LHCN-M2 (cell line): Measurements from ENCODE around the gene HS3ST3B1. TPM values are rescaled to one million over a fixed set of nuclear protein-coding genes. Genes with fewer than 3 reads are reported as not detected.

Experiments used
- total RNA-seq: library from RNA; depleted of rRNA; stranded (reverse); fragments of >200 nt; gene quantifications from 2 replicates; pipeline ENCODE4 v1.2.3, GENCODE V29; 2014; rRNA removed

Gene HS3ST3B1
- total RNA-seq, 1 experiment from 2014 or later = 6.9 TPM

Other genes starting within 250 kb of the HS3ST3B1 start
- 17.8 and 20.8 TPM in 2 replicates for gene COX10, start 231.6 kb upstream of the HS3ST3B1 start, total RNA-seq
- gene CDRT15, start 64.2 kb upstream of the HS3ST3B1 start, total RNA-seq = not detected in 2 replicates